H1 (cell line): Measurements from ENCODE around the gene WDR49. TPM values are rescaled to one million over a fixed set of nuclear protein-coding genes. Genes with fewer than 3 reads are reported as not detected.

Source experiments
- CTCF ChIA-PET: fragments of 300-600 bp; sonication (Branson Sonifier 250); formaldehyde crosslinking; loops from one replicate; lab custom pipeline; 2021; ENCODE audit not compliant: partially characterized antibody; lab: Charles Lee
- POLR2A ChIA-PET: fragments of 300-600 bp; sonication (Branson Sonifier 250); formaldehyde crosslinking; loops from one replicate; lab custom pipeline; 2021; ENCODE audit warnings: inconsistent platforms; ENCODE audit not compliant: partially characterized antibody; lab: Charles Lee
- DNase-seq, 2 experiments: peaks; one replicate each; pipeline versions ENCODE4 v3.0.0 to v3.0.0-alpha.2; 2010 to 2022; ENCODE audit warnings: low spot score in 2 of 2, low read depth in 1 of 2, mixed read lengths in 1 of 2
- FAIRE-seq: peaks from 2 replicates; lab custom pipeline; 2011; peaks lifted over from hg19 to GRCh38; lab: Jason Lieb, UNC
- H2AFZ ChIP-seq: 2 replicates; pipeline ENCODE4 v1.8.1; 2012; ENCODE audit warnings: low read length, inconsistent platforms
- H2AK5ac ChIP-seq: 2 replicates; pipeline ENCODE4 v1.6.1; 2013; ENCODE audit warnings: low read depth, low read length
- H2BK120ac ChIP-seq: replicated peaks from 2 replicates; pipeline ENCODE3; 2013; ENCODE audit warnings: low read depth, low read length, inconsistent platforms
- H2BK12ac ChIP-seq: 2 replicates; pipeline ENCODE4 v1.6.1; 2013; ENCODE audit warnings: low read depth, low read length
- H2BK15ac ChIP-seq: 2 replicates; pipeline ENCODE4 v1.6.1; 2013; ENCODE audit warnings: low read length
- H2BK20ac ChIP-seq: 2 replicates; pipeline ENCODE4 v1.6.1; 2013; ENCODE audit warnings: low read length
- H2BK5ac ChIP-seq: 2 replicates; pipeline ENCODE4 v1.6.1; 2013; ENCODE audit warnings: low read depth, low read length
- H3K14ac ChIP-seq: 2 replicates; pipeline ENCODE4 v1.6.1; 2013; ENCODE audit warnings: inconsistent platforms; ENCODE audit not compliant: insufficient read length
- H3K18ac ChIP-seq: 2 replicates; pipeline ENCODE4 v1.6.1; 2013; ENCODE audit warnings: low read length; ENCODE audit errors: extremely low read depth
- H3K23ac ChIP-seq: 2 replicates; pipeline ENCODE4 v1.6.1; 2013; ENCODE audit warnings: inconsistent platforms; ENCODE audit not compliant: insufficient read length
- H3K23me2 ChIP-seq: 2 replicates; pipeline ENCODE4 v1.6.1; 2013; ENCODE audit warnings: low read depth, low read length
- H3K27ac ChIP-seq: 2 replicates; pipeline ENCODE4 v1.6.1; 2011; ENCODE audit warnings: low read depth, low read length, inconsistent platforms
- H3K27me3 ChIP-seq, 4 experiments: replicated peaks in 1 of 4; 1 replicate in 1 of 4; 2 replicates in 3 of 4; pipeline versions ENCODE4 v1.6.1 to v1.8.1; 2011 to 2013; ENCODE audit warnings: low read length in 3 of 4, mild to moderate bottlenecking in 3 of 4, inconsistent platforms in 2 of 4, mixed read lengths in 2 of 4, moderate library complexity in 1 of 4; ENCODE audit not compliant: control insufficient read depth in 3 of 4, insufficient read depth in 3 of 4; ENCODE audit errors: extremely low read depth in 1 of 4
- H3K36me3 ChIP-seq, 4 experiments: 2 replicates each; pipeline versions ENCODE4 v1.6.1 to v1.8.1; 2011 to 2013; ENCODE audit warnings: mild to moderate bottlenecking in 4 of 4, low read length in 3 of 4, moderate library complexity in 2 of 4, control low read depth in 1 of 4, inconsistent platforms in 1 of 4; ENCODE audit not compliant: insufficient read depth in 4 of 4, control insufficient read depth in 2 of 4
- H3K4ac ChIP-seq: replicated peaks from 2 replicates; pipeline ENCODE3; 2013; ENCODE audit warnings: low read length, low read depth, mixed read lengths, inconsistent platforms; ENCODE audit not compliant: insufficient read length
- H3K4me1 ChIP-seq, 4 experiments: replicated peaks in 1 of 4; 1 replicate in 1 of 4; 2 replicates in 3 of 4; pipeline versions ENCODE4 v1.6.1 to v1.8.1; 2011 to 2013; ENCODE audit warnings: low read length in 3 of 4, inconsistent platforms in 2 of 4, mixed read lengths in 1 of 4; ENCODE audit not compliant: insufficient read depth in 4 of 4, control insufficient read depth in 3 of 4
- H3K4me2 ChIP-seq, 2 experiments: 2 replicates each; pipeline versions ENCODE4 v1.6.1 to v1.8.1; 2011 to 2013; ENCODE audit warnings: low read depth in 2 of 2, low read length in 2 of 2, control low read depth in 1 of 2, inconsistent platforms in 1 of 2, mild to moderate bottlenecking in 1 of 2; ENCODE audit not compliant: insufficient read depth in 1 of 2
- H3K4me3 ChIP-seq, 4 experiments: fragments of 200-600, 300-600 bp in 1 of 4; sonication (generic), shearing (Covaris generic), sonication (Bioruptor Twin) in 1 of 4; 2 replicates each; pipeline versions ENCODE4 v1.5.1 to v1.8.1; 2011 to 2016; ENCODE audit warnings: low read length in 4 of 4, low read depth in 3 of 4, control low read depth in 2 of 4, inconsistent platforms in 2 of 4, mild to moderate bottlenecking in 2 of 4, mixed read lengths in 1 of 4, moderate library complexity in 1 of 4; ENCODE audit not compliant: insufficient read depth in 2 of 4; ENCODE audit errors: extremely low read depth in 1 of 4
- H3K56ac ChIP-seq: replicated peaks from 2 replicates; pipeline ENCODE3; 2013; ENCODE audit warnings: low read depth, mild to moderate bottlenecking, mixed read lengths, low read length, inconsistent platforms; ENCODE audit not compliant: insufficient read length
- H3K79me1 ChIP-seq: 2 replicates; pipeline ENCODE4 v1.6.1; 2013; ENCODE audit warnings: low read depth, low read length, control low read depth
- H3K79me2 ChIP-seq, 2 experiments: 2 replicates each; pipeline versions ENCODE4 v1.6.1 to v1.8.1; 2012 to 2013; ENCODE audit warnings: low read length in 2 of 2, mild to moderate bottlenecking in 2 of 2, inconsistent platforms in 1 of 2; ENCODE audit not compliant: insufficient read depth in 2 of 2, control insufficient read depth in 1 of 2
- H3K9ac ChIP-seq, 4 experiments: replicated peaks in 1 of 4; 1 replicate in 1 of 4; 2 replicates in 3 of 4; pipeline versions ENCODE4 v1.6.1 to v1.8.1; 2011 to 2013; ENCODE audit warnings: low read depth in 3 of 4, low read length in 3 of 4, control low read depth in 2 of 4, mild to moderate bottlenecking in 2 of 4, moderate library complexity in 2 of 4, inconsistent platforms in 1 of 4; ENCODE audit errors: extremely low read depth in 1 of 4
- H3K9me3 ChIP-seq, 2 experiments: 2 replicates each; pipeline versions ENCODE4 v1.6.1 to v1.8.1; 2012 to 2013; ENCODE audit warnings: mild to moderate bottlenecking in 2 of 2, moderate library complexity in 2 of 2, control low read depth in 1 of 2, inconsistent platforms in 1 of 2, low read depth in 1 of 2, low read length in 1 of 2, mixed read lengths in 1 of 2; ENCODE audit not compliant: insufficient read depth in 2 of 2
- H4K20me1 ChIP-seq, 2 experiments: replicated peaks in 1 of 2; 2 replicates each; pipeline versions ENCODE3 to v1.8.1; 2011 to 2013; ENCODE audit warnings: inconsistent platforms in 2 of 2, low read length in 2 of 2, mild to moderate bottlenecking in 1 of 2; ENCODE audit not compliant: insufficient read depth in 2 of 2, control insufficient read depth in 1 of 2
- H4K5ac ChIP-seq: 2 replicates; pipeline ENCODE4 v1.6.1; 2013; ENCODE audit warnings: low read length, low read depth, mixed read lengths, inconsistent platforms; ENCODE audit not compliant: insufficient read length
- H4K8ac ChIP-seq: 2 replicates; pipeline ENCODE4 v1.8.0; 2013; ENCODE audit warnings: mild to moderate bottlenecking, moderate library complexity, low read length, inconsistent platforms; ENCODE audit not compliant: insufficient read depth; ENCODE audit errors: extremely low read depth
- H4K91ac ChIP-seq: replicated peaks from 2 replicates; pipeline ENCODE3; 2013; ENCODE audit warnings: low read length, mixed read lengths, inconsistent platforms; ENCODE audit not compliant: insufficient read length
- BRCA1 ChIP-seq: IDR thresholded peaks from 2 replicates; pipeline ENCODE4 v1.6.1; 2012; ENCODE audit warnings: low read depth, low read length, improper control_type of control experiment
- CHD1 ChIP-seq: IDR thresholded peaks from 2 replicates; pipeline ENCODE4 v1.6.1; 2012; ENCODE audit warnings: low read depth, low read length, improper control_type of control experiment
- FOSL1 ChIP-seq: IDR thresholded peaks from 2 replicates; pipeline ENCODE4 v1.6.1; 2011; ENCODE audit warnings: mild to moderate bottlenecking, low read depth, low read length, moderate library complexity; ENCODE audit not compliant: insufficient read depth
- GTF2F1 ChIP-seq: IDR thresholded peaks from 2 replicates; pipeline ENCODE4 v1.6.1; 2012; ENCODE audit warnings: low read depth, low read length, improper control_type of control experiment, borderline replicate concordance
- HDAC6 ChIP-seq: IDR thresholded peaks from one replicate; pipeline ENCODE4 v1.7.1; 2012; ENCODE audit warnings: low read depth, mild to moderate bottlenecking, inconsistent platforms, low read length, moderate library complexity
- NANOG ChIP-seq: IDR thresholded peaks from 2 replicates; pipeline ENCODE4 v1.6.1; 2011; ENCODE audit warnings: low read length, low read depth, mild to moderate bottlenecking, inconsistent platforms; ENCODE audit not compliant: insufficient read depth, poor library complexity, severe bottlenecking
- RAD21 ChIP-seq, 2 experiments: IDR thresholded peaks in 1 of 2; conservative IDR thresholded peaks in 1 of 2; 2 replicates each; pipeline ENCODE4 v1.6.1; 2011; ENCODE audit warnings: low read depth in 2 of 2, low read length in 2 of 2, improper control_type of control experiment in 1 of 2, inconsistent platforms in 1 of 2, mild to moderate bottlenecking in 1 of 2, moderate library complexity in 1 of 2
- RNF2 ChIP-seq: fragments of 200-900, 300-1000 bp; sonication (generic); IDR thresholded peaks from 2 replicates; pipeline ENCODE4 v1.7.1; 2016; ENCODE audit warnings: borderline replicate concordance, low read depth, mild to moderate bottlenecking, antibody characterized with exemption, low read length; ENCODE audit not compliant: poor library complexity, severe bottlenecking; ENCODE audit errors: missing control alignments
- SIX5 ChIP-seq: IDR thresholded peaks from 2 replicates; pipeline ENCODE4 v1.6.1; 2011; ENCODE audit warnings: mild to moderate bottlenecking, low read depth, low read length
- TBP ChIP-seq: IDR thresholded peaks from 2 replicates; pipeline ENCODE4 v1.6.1; 2011; ENCODE audit warnings: low read depth, low read length, improper control_type of control experiment
- TCF12 ChIP-seq: IDR thresholded peaks from 2 replicates; pipeline ENCODE4 v1.6.1; 2011; ENCODE audit warnings: low read depth, mild to moderate bottlenecking, low read length
- WGBS, 2 experiments: shearing (Covaris generic) in 1 of 2; methylation state at CpG; one replicate each; pipeline versions ENCODE4 v1.1.6 to v1.1.7; 2013 to 2015; ENCODE audit warnings: low lambda C conversion rate in 2 of 2, mixed read lengths in 2 of 2, inconsistent platforms in 1 of 2, low coverage in 1 of 2, missing lambda C conversion rate in 1 of 2; ENCODE audit not compliant: insufficient replicate concordance in 2 of 2, insufficient coverage in 1 of 2, insufficient read length in 1 of 2; ENCODE audit errors: extremely low coverage in 1 of 2, missing lambda C conversion rate in 1 of 2; 5-methylcytosine and 5-hydroxymethylcytosine counted together
- polyA plus RNA-seq, 7 experiments: library from polyadenylated mRNA; depleted of rRNA in 3 of 7; stranded (reverse) in 5 of 7; unstranded in 2 of 7; fragments of >200 nt in 5 of 7; fragments of 200-250 nt in 2 of 7; gene quantifications; 1 replicate in 5 of 7; 2 replicates in 1 of 7; 4 replicates in 1 of 7; pipeline versions ENCODE4 v1.2.1 to v1.2.3, GENCODE V29; 2011 to 2013; ENCODE audit warnings: missing spikeins in 2 of 7, mixed read lengths in 2 of 7
- total RNA-seq: library from RNA; stranded (reverse); fragmentation: NEBNext Ultra II Directional; extraction: Animal tissue kit (Norgen Biotek cat#: 25700); gene quantifications from 2 replicates; pipeline ENCODE4 v1.2.1, GENCODE V29; 2021

WDR49 gene
- total and polyA plus RNA-seq, 2 of the 8 experiments (the other 6 are each of a cell fraction or from before 2014, with no cell fraction given): 0.50 to 1.7 TPM

GRCh38 chr3:167484551-167484950, 169.2 kb downstream of the WDR49 start:
- 98% methylated on average over 2 of the region's 2 CpGs; no CpG with 5 or more reads in 1 of the 2 experiments for WGBS, 2 experiments
- Histone ChIP-seq H2AK5ac (no peak overlapping the region), H4K20me1 (no peaks in the 10 kb centered on the region), H3K9me3 (no peaks in the 10 kb centered on the region), H3K36me3 (no peaks in the 10 kb centered on the region), H3K4me1 (no peaks in the 10 kb centered on the region), H4K8ac (no peak overlapping the region), H2BK20ac (no peak overlapping the region), H3K4ac (no peak overlapping the region), H3K23ac (no peak overlapping the region), H3K18ac (no peak overlapping the region), H3K56ac (no peak overlapping the region), H2BK15ac (no peak overlapping the region), H3K4me3 (no peak overlapping the region), H4K91ac (no peak overlapping the region), H3K4me2 (no peak overlapping the region), H3K23me2 (no peaks in the 10 kb centered on the region), H3K27ac (no peak overlapping the region), H2BK120ac (no peak overlapping the region), H3K79me1 (no peaks in the 10 kb centered on the region), H3K14ac (no peak overlapping the region), H2BK12ac (no peak overlapping the region), H2BK5ac (no peak overlapping the region), H3K27me3 (peaks cover 0 to 1% (median 0%) of the 10 kb centered on the region in 4 experiments; a peak in 1 of 7 replicates), H4K5ac (no peak overlapping the region), H3K79me2 (no peaks in the 10 kb centered on the region), H3K9ac (no peak overlapping the region), H2AFZ (no peak overlapping the region)
- FAIRE-seq: no peak
- ChIA-PET POLR2A (no interaction called here), CTCF (no interaction called here)
- no peak for DNase-seq
- no peak for TF ChIP-seq NANOG
- no peak for TF ChIP-seq BRCA1
- no peak for TF ChIP-seq CHD1
- no peak for TF ChIP-seq GTF2F1
- no peak for TF ChIP-seq RNF2
- TF ChIP-seq RAD21 (IDR thresholded peaks at IDR 0.05 in 1 of 2, conservative IDR thresholded peaks at IDR 0.05 in 1 of 2; ENCODE audit: low read depth in 2 of 2, low read length in 2 of 2): no peak
- TF ChIP-seq SIX5: no peak
- TF ChIP-seq TBP: no peak
- no peak for TF ChIP-seq FOSL1
- no peak for TF ChIP-seq HDAC6
- no peak for TF ChIP-seq TCF12
